H1 (cell line): ENCODE data around the gene LECT2. TPM values are rescaled to one million over a fixed set of nuclear protein-coding genes. Genes with fewer than 3 reads are reported as not detected.

Source experiments
- CTCF ChIA-PET: fragments of 300-600 bp; sonication (Branson Sonifier 250); formaldehyde crosslinking; loops from one replicate; lab custom pipeline; 2021; ENCODE audit not compliant: partially characterized antibody; lab: Charles Lee
- POLR2A ChIA-PET: fragments of 300-600 bp; sonication (Branson Sonifier 250); formaldehyde crosslinking; loops from one replicate; lab custom pipeline; 2021; ENCODE audit warnings: inconsistent platforms; ENCODE audit not compliant: partially characterized antibody; lab: Charles Lee
- DNase-seq, 2 experiments: peaks; one replicate each; pipeline versions ENCODE4 v3.0.0 to v3.0.0-alpha.2; 2010 to 2022; ENCODE audit warnings: low spot score in 2 of 2, low read depth in 1 of 2, mixed read lengths in 1 of 2
- FAIRE-seq: peaks from 2 replicates; lab custom pipeline; 2011; peaks lifted over from hg19 to GRCh38; lab: Jason Lieb, UNC
- H2AFZ ChIP-seq: 2 replicates; pipeline ENCODE4 v1.8.1; 2012; ENCODE audit warnings: low read length, inconsistent platforms
- H2AK5ac ChIP-seq: 2 replicates; pipeline ENCODE4 v1.6.1; 2013; ENCODE audit warnings: low read depth, low read length
- H2BK120ac ChIP-seq: replicated peaks from 2 replicates; pipeline ENCODE3; 2013; ENCODE audit warnings: low read depth, low read length, inconsistent platforms
- H2BK12ac ChIP-seq: 2 replicates; pipeline ENCODE4 v1.6.1; 2013; ENCODE audit warnings: low read depth, low read length
- H2BK15ac ChIP-seq: 2 replicates; pipeline ENCODE4 v1.6.1; 2013; ENCODE audit warnings: low read length
- H2BK20ac ChIP-seq: 2 replicates; pipeline ENCODE4 v1.6.1; 2013; ENCODE audit warnings: low read length
- H2BK5ac ChIP-seq: 2 replicates; pipeline ENCODE4 v1.6.1; 2013; ENCODE audit warnings: low read depth, low read length
- H3K14ac ChIP-seq: 2 replicates; pipeline ENCODE4 v1.6.1; 2013; ENCODE audit warnings: inconsistent platforms; ENCODE audit not compliant: insufficient read length
- H3K18ac ChIP-seq: 2 replicates; pipeline ENCODE4 v1.6.1; 2013; ENCODE audit warnings: low read length; ENCODE audit errors: extremely low read depth
- H3K23ac ChIP-seq: 2 replicates; pipeline ENCODE4 v1.6.1; 2013; ENCODE audit warnings: inconsistent platforms; ENCODE audit not compliant: insufficient read length
- H3K23me2 ChIP-seq: 2 replicates; pipeline ENCODE4 v1.6.1; 2013; ENCODE audit warnings: low read depth, low read length
- H3K27ac ChIP-seq: 2 replicates; pipeline ENCODE4 v1.6.1; 2011; ENCODE audit warnings: low read depth, low read length, inconsistent platforms
- H3K27me3 ChIP-seq, 4 experiments: replicated peaks in 1 of 4; 1 replicate in 1 of 4; 2 replicates in 3 of 4; pipeline versions ENCODE4 v1.6.1 to v1.8.1; 2011 to 2013; ENCODE audit warnings: low read length in 3 of 4, mild to moderate bottlenecking in 3 of 4, inconsistent platforms in 2 of 4, mixed read lengths in 2 of 4, moderate library complexity in 1 of 4; ENCODE audit not compliant: control insufficient read depth in 3 of 4, insufficient read depth in 3 of 4; ENCODE audit errors: extremely low read depth in 1 of 4
- H3K36me3 ChIP-seq, 4 experiments: 2 replicates each; pipeline versions ENCODE4 v1.6.1 to v1.8.1; 2011 to 2013; ENCODE audit warnings: mild to moderate bottlenecking in 4 of 4, low read length in 3 of 4, moderate library complexity in 2 of 4, control low read depth in 1 of 4, inconsistent platforms in 1 of 4; ENCODE audit not compliant: insufficient read depth in 4 of 4, control insufficient read depth in 2 of 4
- H3K4ac ChIP-seq: replicated peaks from 2 replicates; pipeline ENCODE3; 2013; ENCODE audit warnings: low read length, low read depth, mixed read lengths, inconsistent platforms; ENCODE audit not compliant: insufficient read length
- H3K4me1 ChIP-seq, 4 experiments: replicated peaks in 1 of 4; 1 replicate in 1 of 4; 2 replicates in 3 of 4; pipeline versions ENCODE4 v1.6.1 to v1.8.1; 2011 to 2013; ENCODE audit warnings: low read length in 3 of 4, inconsistent platforms in 2 of 4, mixed read lengths in 1 of 4; ENCODE audit not compliant: insufficient read depth in 4 of 4, control insufficient read depth in 3 of 4
- H3K4me2 ChIP-seq, 2 experiments: 2 replicates each; pipeline versions ENCODE4 v1.6.1 to v1.8.1; 2011 to 2013; ENCODE audit warnings: low read depth in 2 of 2, low read length in 2 of 2, control low read depth in 1 of 2, inconsistent platforms in 1 of 2, mild to moderate bottlenecking in 1 of 2; ENCODE audit not compliant: insufficient read depth in 1 of 2
- H3K4me3 ChIP-seq, 4 experiments: fragments of 200-600, 300-600 bp in 1 of 4; sonication (generic), shearing (Covaris generic), sonication (Bioruptor Twin) in 1 of 4; 2 replicates each; pipeline versions ENCODE4 v1.5.1 to v1.8.1; 2011 to 2016; ENCODE audit warnings: low read length in 4 of 4, low read depth in 3 of 4, control low read depth in 2 of 4, inconsistent platforms in 2 of 4, mild to moderate bottlenecking in 2 of 4, mixed read lengths in 1 of 4, moderate library complexity in 1 of 4; ENCODE audit not compliant: insufficient read depth in 2 of 4; ENCODE audit errors: extremely low read depth in 1 of 4
- H3K56ac ChIP-seq: replicated peaks from 2 replicates; pipeline ENCODE3; 2013; ENCODE audit warnings: low read depth, mild to moderate bottlenecking, mixed read lengths, low read length, inconsistent platforms; ENCODE audit not compliant: insufficient read length
- H3K79me1 ChIP-seq: 2 replicates; pipeline ENCODE4 v1.6.1; 2013; ENCODE audit warnings: low read depth, low read length, control low read depth
- H3K79me2 ChIP-seq, 2 experiments: 2 replicates each; pipeline versions ENCODE4 v1.6.1 to v1.8.1; 2012 to 2013; ENCODE audit warnings: low read length in 2 of 2, mild to moderate bottlenecking in 2 of 2, inconsistent platforms in 1 of 2; ENCODE audit not compliant: insufficient read depth in 2 of 2, control insufficient read depth in 1 of 2
- H3K9ac ChIP-seq, 4 experiments: replicated peaks in 1 of 4; 1 replicate in 1 of 4; 2 replicates in 3 of 4; pipeline versions ENCODE4 v1.6.1 to v1.8.1; 2011 to 2013; ENCODE audit warnings: low read depth in 3 of 4, low read length in 3 of 4, control low read depth in 2 of 4, mild to moderate bottlenecking in 2 of 4, moderate library complexity in 2 of 4, inconsistent platforms in 1 of 4; ENCODE audit errors: extremely low read depth in 1 of 4
- H3K9me3 ChIP-seq, 2 experiments: 2 replicates each; pipeline versions ENCODE4 v1.6.1 to v1.8.1; 2012 to 2013; ENCODE audit warnings: mild to moderate bottlenecking in 2 of 2, moderate library complexity in 2 of 2, control low read depth in 1 of 2, inconsistent platforms in 1 of 2, low read depth in 1 of 2, low read length in 1 of 2, mixed read lengths in 1 of 2; ENCODE audit not compliant: insufficient read depth in 2 of 2
- H4K20me1 ChIP-seq, 2 experiments: replicated peaks in 1 of 2; 2 replicates each; pipeline versions ENCODE3 to v1.8.1; 2011 to 2013; ENCODE audit warnings: inconsistent platforms in 2 of 2, low read length in 2 of 2, mild to moderate bottlenecking in 1 of 2; ENCODE audit not compliant: insufficient read depth in 2 of 2, control insufficient read depth in 1 of 2
- H4K5ac ChIP-seq: 2 replicates; pipeline ENCODE4 v1.6.1; 2013; ENCODE audit warnings: low read length, low read depth, mixed read lengths, inconsistent platforms; ENCODE audit not compliant: insufficient read length
- H4K8ac ChIP-seq: 2 replicates; pipeline ENCODE4 v1.8.0; 2013; ENCODE audit warnings: mild to moderate bottlenecking, moderate library complexity, low read length, inconsistent platforms; ENCODE audit not compliant: insufficient read depth; ENCODE audit errors: extremely low read depth
- H4K91ac ChIP-seq: replicated peaks from 2 replicates; pipeline ENCODE3; 2013; ENCODE audit warnings: low read length, mixed read lengths, inconsistent platforms; ENCODE audit not compliant: insufficient read length
- BCL11A ChIP-seq, 2 experiments: IDR thresholded peaks; one replicate each; pipeline ENCODE4 v1.6.1; 2011; ENCODE audit warnings: low read depth in 2 of 2, low read length in 2 of 2, mild to moderate bottlenecking in 2 of 2
- CBX5 ChIP-seq: fragments of 300-800, 300-1000 bp; sonication (generic); IDR thresholded peaks from 2 replicates; pipeline ENCODE4 v1.7.1; 2016; ENCODE audit warnings: antibody characterized with exemption, low read length, low read depth
- KDM5A ChIP-seq: fragments of 200-600 bp; IDR thresholded peaks from 2 replicates; pipeline ENCODE4 v1.7.1; 2012; ENCODE audit warnings: mild to moderate bottlenecking, low read length, inconsistent platforms, mixed read lengths
- NANOG ChIP-seq: IDR thresholded peaks from 2 replicates; pipeline ENCODE4 v1.6.1; 2011; ENCODE audit warnings: low read length, low read depth, mild to moderate bottlenecking, inconsistent platforms; ENCODE audit not compliant: insufficient read depth, poor library complexity, severe bottlenecking
- POLR2A ChIP-seq, 2 experiments: IDR thresholded peaks; 1 replicate in 1 of 2; 2 replicates in 1 of 2; pipeline ENCODE4 v1.6.1; 2011; ENCODE audit warnings: low read depth in 2 of 2, low read length in 2 of 2, mild to moderate bottlenecking in 2 of 2; ENCODE audit errors: control extremely low read depth in 1 of 2
- RXRA ChIP-seq: IDR thresholded peaks from 2 replicates; pipeline ENCODE4 v1.6.1; 2011; ENCODE audit warnings: low read depth, mild to moderate bottlenecking, low read length, moderate library complexity; ENCODE audit not compliant: insufficient read depth
- SIRT6 ChIP-seq: IDR thresholded peaks from one replicate; pipeline ENCODE4 v1.7.1; 2012; ENCODE audit warnings: low read length, inconsistent platforms
- SP2 ChIP-seq: IDR thresholded peaks from 2 replicates; pipeline ENCODE4 v1.6.1; 2012; ENCODE audit warnings: mild to moderate bottlenecking, low read length, inconsistent platforms
- SRF ChIP-seq: IDR thresholded peaks from 2 replicates; pipeline ENCODE4 v1.6.1; 2011; ENCODE audit warnings: mild to moderate bottlenecking, low read depth, low read length, moderate library complexity
- TAF1 ChIP-seq: IDR thresholded peaks from 2 replicates; pipeline ENCODE4 v1.6.1; 2011; ENCODE audit warnings: mild to moderate bottlenecking, low read depth, low read length
- TEAD4 ChIP-seq: IDR thresholded peaks from 2 replicates; pipeline ENCODE4 v1.6.1; 2012; ENCODE audit warnings: low read depth, low read length, inconsistent platforms, mixed read lengths
- ZNF274 ChIP-seq: IDR thresholded peaks from 2 replicates; pipeline ENCODE4 v1.7.0; 2012; ENCODE audit warnings: low read length, borderline replicate concordance; ENCODE audit errors: extremely low read depth
- WGBS, 2 experiments: shearing (Covaris generic) in 1 of 2; methylation state at CpG; one replicate each; pipeline versions ENCODE4 v1.1.6 to v1.1.7; 2013 to 2015; ENCODE audit warnings: low lambda C conversion rate in 2 of 2, mixed read lengths in 2 of 2, inconsistent platforms in 1 of 2, low coverage in 1 of 2, missing lambda C conversion rate in 1 of 2; ENCODE audit not compliant: insufficient replicate concordance in 2 of 2, insufficient coverage in 1 of 2, insufficient read length in 1 of 2; ENCODE audit errors: extremely low coverage in 1 of 2, missing lambda C conversion rate in 1 of 2; 5-methylcytosine and 5-hydroxymethylcytosine counted together
- polyA plus RNA-seq, 7 experiments: library from polyadenylated mRNA; depleted of rRNA in 3 of 7; stranded (reverse) in 5 of 7; unstranded in 2 of 7; fragments of >200 nt in 5 of 7; fragments of 200-250 nt in 2 of 7; gene quantifications; 1 replicate in 5 of 7; 2 replicates in 1 of 7; 4 replicates in 1 of 7; pipeline versions ENCODE4 v1.2.1 to v1.2.3, GENCODE V29; 2011 to 2013; ENCODE audit warnings: missing spikeins in 2 of 7, mixed read lengths in 2 of 7
- total RNA-seq: library from RNA; stranded (reverse); fragmentation: NEBNext Ultra II Directional; extraction: Animal tissue kit (Norgen Biotek cat#: 25700); gene quantifications from 2 replicates; pipeline ENCODE4 v1.2.1, GENCODE V29; 2021
- TF ChIP-seq, protein P1 (sequence below): IDR thresholded peaks from 2 replicates; pipeline ENCODE4 v1.6.1; 2011; ENCODE audit warnings: low read depth, mild to moderate bottlenecking, low read length; ENCODE audit not compliant: insufficient read depth

Gene LECT2
- total and polyA plus RNA-seq, 2 of the 8 experiments (the other 6 are each of a cell fraction or from before 2014, with no cell fraction given), result not detected

DNA sequence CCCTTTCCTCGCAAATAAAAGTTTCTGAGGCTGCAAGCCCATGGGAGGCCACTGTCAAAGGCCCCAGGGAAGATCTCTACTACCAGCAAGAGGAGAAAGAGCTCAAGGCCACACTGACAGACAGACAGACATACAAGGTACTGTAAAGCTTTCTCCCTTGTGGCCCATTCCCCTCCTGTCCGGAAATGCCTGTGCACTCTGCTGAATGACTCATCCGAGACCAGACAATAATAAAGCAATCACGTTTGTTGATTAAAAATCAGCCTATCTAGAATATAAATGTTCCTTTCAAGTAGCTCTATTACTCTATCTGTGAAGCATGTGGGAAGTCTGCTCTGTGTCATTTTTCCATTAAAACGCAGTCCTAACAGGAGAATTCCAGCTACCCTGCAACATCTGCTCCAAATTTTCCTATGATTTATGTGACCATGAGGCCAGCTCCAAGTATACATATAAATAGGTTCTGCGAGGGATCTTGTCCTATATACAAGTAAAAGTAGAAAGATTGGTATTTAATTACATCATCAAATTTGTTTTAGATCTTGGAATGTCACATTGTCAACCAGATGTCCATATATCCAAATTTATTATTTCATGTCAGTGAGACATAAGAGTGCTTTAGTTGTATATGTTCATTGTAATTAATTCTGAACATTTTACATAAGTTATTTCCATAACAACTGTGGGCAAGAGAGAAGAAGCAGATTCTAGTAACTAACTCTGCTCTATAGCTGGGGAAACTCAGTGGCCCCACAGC is 39.3 kb upstream of the LECT2 start:
- Histone ChIP-seq H3K36me3 (no peaks in the 10 kb centered on the region), H2BK15ac (no peak overlapping the region), H3K79me1 (no peaks in the 10 kb centered on the region), H3K56ac (no peak overlapping the region), H2AK5ac (no peak overlapping the region), H3K9me3 (no peaks in the 10 kb centered on the region), H4K5ac (no peak overlapping the region), H2BK120ac (no peak overlapping the region), H3K4ac (no peak overlapping the region), H3K27ac (no peak overlapping the region), H3K9ac (no peak overlapping the region), H2BK5ac (no peak overlapping the region), H4K8ac (no peak overlapping the region), H3K4me3 (no peak overlapping the region), H3K4me2 (no peak overlapping the region), H2BK12ac (no peak overlapping the region), H4K20me1 (no peaks in the 10 kb centered on the region), H4K91ac (no peak overlapping the region), H3K14ac (no peak overlapping the region), H2AFZ (no peak overlapping the region), H3K4me1 (no peaks in the 10 kb centered on the region), H3K18ac (no peak overlapping the region), H3K23ac (no peak overlapping the region), H3K79me2 (no peaks in the 10 kb centered on the region), H2BK20ac (no peak overlapping the region), H3K23me2 (no peaks in the 10 kb centered on the region), H3K27me3 (no peaks in the 10 kb centered on the region)
- DNase-seq (no peak), FAIRE-seq (no peak)
- WGBS, 2 experiments, result 86% methylated on average over 6 of the region's 6 CpGs; no CpG with 5 or more reads in 1 of the 2 experiments
- CTCF ChIA-PET, result interaction anchor here (0.7 to 2.1 kb wide), 7 partner anchors 9 to 69 kb away, joined by 3 to 8 read pairs (median 4); no protein-coding TSS in a partner anchor
- POLR2A ChIA-PET, result no interaction called here
- TF ChIP-seq CBX5 (no peak), TEAD4 (no peak), SP2 (no peak), KDM5A (no peak), SIRT6 (no peak), BCL11A (IDR thresholded peaks at IDR 0.05; ENCODE audit: low read depth in 2 of 2, low read length in 2 of 2) (no peak), ZNF274 (no peak), NANOG (no peak), POLR2A (IDR thresholded peaks at IDR 0.05; ENCODE audit: control extremely low read depth in 1 of 2, low read depth in 2 of 2, low read length in 2 of 2) (no peak), RXRA (no peak), TAF1 (no peak), SRF (no peak)
- TF ChIP-seq, protein P1, sequence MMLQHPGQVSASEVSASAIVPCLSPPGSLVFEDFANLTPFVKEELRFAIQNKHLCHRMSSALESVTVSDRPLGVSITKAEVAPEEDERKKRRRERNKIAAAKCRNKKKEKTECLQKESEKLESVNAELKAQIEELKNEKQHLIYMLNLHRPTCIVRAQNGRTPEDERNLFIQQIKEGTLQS, result no peak
